CD4-positive, alpha-beta T cell treated with Interleukin-4 for 4 hours (primary cell): ENCODE data around the gene PRKCE.
"Not testable (repeated sequence)": the region's sequence is repeated elsewhere in the genome, so short reads cannot be mapped to it uniquely, and the experiment has no call there.

ENCODE experiments used
- DNase-seq: peaks from one replicate; pipeline ENCODE4 v3.0.0-alpha.2; 2020

The PRKCE gene

GRCh38 chr2:45843136-45843535 is 191.7 kb downstream of the PRKCE start:
- no peak for DNase-seq

GRCh38 chr2:45844796-45845457 is 193.5 kb downstream of the PRKCE start:
- no peak for DNase-seq

GRCh38 chr2:45845566-45845965 is 194.1 kb downstream of the PRKCE start:
- no peak for DNase-seq

- no peak for DNase-seq
Measured at GRCh38 chr2:45849491-45850283, 198.2 kb downstream of the PRKCE start.

- no peak for DNase-seq
Measured at GRCh38 chr2:45850558-45850957, 199.1 kb downstream of the PRKCE start.

- DNase-seq, result no peak
Measured at GRCh38 chr2:45851111-45851510, 199.6 kb downstream of the PRKCE start.

GRCh38 chr2:45851576-45852304 is 200.3 kb downstream of the PRKCE start:
- DNase-seq, result no peak

- DNase-seq, result no peak
Measured at GRCh38 chr2:45852450-45853150, 201.1 kb downstream of the PRKCE start.

- DNase-seq, result no peak
Measured at GRCh38 chr2:45855374-45855773, 203.9 kb downstream of the PRKCE start.

GRCh38 chr2:45856391-45857274 is 205.2 kb downstream of the PRKCE start:
- DNase-seq, result no peak

GRCh38 chr2:45857275-45857609 is 205.8 kb downstream of the PRKCE start:
- DNase-seq, result no peak

- no peak for DNase-seq
Measured at GRCh38 chr2:45857867-45858520, 206.5 kb downstream of the PRKCE start.

- not testable (repeated sequence) for DNase-seq
Measured at GRCh38 chr2:45858872-45859271, 207.4 kb downstream of the PRKCE start.

- no peak for DNase-seq
Measured at GRCh38 chr2:45859682-45860081, 208.2 kb downstream of the PRKCE start.

GRCh38 chr2:45860136-45861121 is 209.0 kb downstream of the PRKCE start:
- DNase-seq, result no peak

GRCh38 chr2:45862843-45863242 is 211.4 kb downstream of the PRKCE start:
- DNase-seq, result no peak

- no peak for DNase-seq
Measured at GRCh38 chr2:45864121-45864520, 212.6 kb downstream of the PRKCE start.

GRCh38 chr2:45867349-45867748 is 215.9 kb downstream of the PRKCE start:
- no peak for DNase-seq

GRCh38 chr2:45867800-45868199 is 216.3 kb downstream of the PRKCE start:
- DNase-seq, result no peak

GRCh38 chr2:45869165-45869501 is 217.7 kb downstream of the PRKCE start:
- no peak for DNase-seq

GRCh38 chr2:45871025-45871424 is 219.6 kb downstream of the PRKCE start:
- DNase-seq, result no peak
